ENCODE results near the gene ALG1L2. TPM values are rescaled to one million over a fixed set of nuclear protein-coding genes. Genes with fewer than 3 reads are reported as not detected.
"Not testable (repeated sequence)": the region's sequence is repeated elsewhere in the genome, so short reads cannot be mapped to it uniquely, and the experiment has no call there.

Gene ALG1L2
- total RNA-seq, 3 donors from 2014 or later (not counting 1 experiment from before 2014, with no cell fraction given) = 1.3 to 1.7 TPM; not detected in 1

- Histone ChIP-seq H3K4me1 (ENCODE audit: control insufficient read depth, insufficient read depth, low read length) (no peaks in the 10 kb centered on the region), H3K36me3 (ENCODE audit: control insufficient read depth, insufficient read depth, low read length) (no peaks in the 10 kb centered on the region), H3K9me3 (ENCODE audit: control insufficient read depth, insufficient read depth, low read length) (no peaks in the 10 kb centered on the region), H3K27ac (ENCODE audit: low read length) (no peak overlapping the region), H3K27me3 (ENCODE audit: control insufficient read depth, insufficient read depth, low read length) (no peaks in the 10 kb centered on the region), H3K4me3 (ENCODE audit: low read length) (no peak overlapping the region)
- H3K4me1 Mint-ChIP-seq = no peaks in the 10 kb centered on the region
- intact Hi-C loops (cut with micrococcal nuclease) = no loop called here
- no peak overlapping the region for H3K27ac Mint-ChIP-seq
- H3K4me3 Mint-ChIP-seq = no peak overlapping the region
- no peak for ATAC-seq
- TF ChIP-seq, protein P1, sequence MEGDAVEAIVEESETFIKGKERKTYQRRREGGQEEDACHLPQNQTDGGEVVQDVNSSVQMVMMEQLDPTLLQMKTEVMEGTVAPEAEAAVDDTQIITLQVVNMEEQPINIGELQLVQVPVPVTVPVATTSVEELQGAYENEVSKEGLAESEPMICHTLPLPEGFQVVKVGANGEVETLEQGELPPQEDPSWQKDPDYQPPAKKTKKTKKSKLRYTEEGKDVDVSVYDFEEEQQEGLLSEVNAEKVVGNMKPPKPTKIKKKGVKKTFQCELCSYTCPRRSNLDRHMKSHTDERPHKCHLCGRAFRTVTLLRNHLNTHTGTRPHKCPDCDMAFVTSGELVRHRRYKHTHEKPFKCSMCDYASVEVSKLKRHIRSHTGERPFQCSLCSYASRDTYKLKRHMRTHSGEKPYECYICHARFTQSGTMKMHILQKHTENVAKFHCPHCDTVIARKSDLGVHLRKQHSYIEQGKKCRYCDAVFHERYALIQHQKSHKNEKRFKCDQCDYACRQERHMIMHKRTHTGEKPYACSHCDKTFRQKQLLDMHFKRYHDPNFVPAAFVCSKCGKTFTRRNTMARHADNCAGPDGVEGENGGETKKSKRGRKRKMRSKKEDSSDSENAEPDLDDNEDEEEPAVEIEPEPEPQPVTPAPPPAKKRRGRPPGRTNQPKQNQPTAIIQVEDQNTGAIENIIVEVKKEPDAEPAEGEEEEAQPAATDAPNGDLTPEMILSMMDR (IDR thresholded peaks at IDR 0.05) = no peak
- H3K9me3 Mint-ChIP-seq = no peaks in the 10 kb centered on the region
- H3K27me3 Mint-ChIP-seq (ENCODE audit: low read depth in 2 of 2) = no peaks in the 10 kb centered on the region
- DNase-seq = no peak
- H3K36me3 Mint-ChIP-seq = no peaks in the 10 kb centered on the region
Measured at GRCh38 chr3:130117933-130118332, 36.3 kb downstream of the ALG1L2 start.

GRCh38 chr3:130119824-130120223 is 38.2 kb downstream of the ALG1L2 start:
- H3K4me3 Mint-ChIP-seq; DNase-seq; H3K9me3 Mint-ChIP-seq; H3K36me3 Mint-ChIP-seq; H3K27me3 ChIP-seq (ENCODE audit: control insufficient read depth, insufficient read depth, low read length); H3K27ac Mint-ChIP-seq; H3K4me3 ChIP-seq (ENCODE audit: low read length); H3K4me1 Mint-ChIP-seq; H3K9me3 ChIP-seq (ENCODE audit: control insufficient read depth, insufficient read depth, low read length); H3K4me1 ChIP-seq (ENCODE audit: control insufficient read depth, insufficient read depth, low read length); H3K36me3 ChIP-seq (ENCODE audit: control insufficient read depth, insufficient read depth, low read length); H3K27me3 Mint-ChIP-seq (ENCODE audit: low read depth in 2 of 2); ATAC-seq; intact Hi-C loops (cut with micrococcal nuclease); H3K27ac ChIP-seq (ENCODE audit: low read length): not testable (repeated sequence)
- 76% methylated on average over 8 of the region's 9 CpGs for WGBS (ENCODE audit: insufficient coverage)

DNA sequence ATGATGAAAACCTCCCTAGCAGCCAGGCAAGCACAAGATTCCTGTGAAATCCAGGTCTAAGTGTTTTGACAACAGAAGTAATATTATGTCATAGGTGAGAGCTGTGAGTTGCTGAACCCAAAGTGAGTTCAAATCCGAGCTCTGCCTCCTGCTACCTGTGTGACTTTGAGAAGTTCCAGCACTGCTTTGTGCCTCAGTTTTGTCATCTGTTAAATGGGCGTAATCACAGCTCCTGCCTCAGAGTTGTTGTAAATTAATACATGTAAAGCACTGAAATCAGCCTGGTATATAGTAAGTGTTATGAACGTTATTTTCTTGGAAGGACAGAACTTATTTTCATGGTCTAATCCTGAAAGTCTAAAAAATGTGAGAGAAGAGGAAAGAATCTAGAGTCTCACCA is 38.7 kb downstream of the ALG1L2 start:
- intact Hi-C loops (cut with micrococcal nuclease); ATAC-seq; DNase-seq: not testable (repeated sequence)

DNA sequence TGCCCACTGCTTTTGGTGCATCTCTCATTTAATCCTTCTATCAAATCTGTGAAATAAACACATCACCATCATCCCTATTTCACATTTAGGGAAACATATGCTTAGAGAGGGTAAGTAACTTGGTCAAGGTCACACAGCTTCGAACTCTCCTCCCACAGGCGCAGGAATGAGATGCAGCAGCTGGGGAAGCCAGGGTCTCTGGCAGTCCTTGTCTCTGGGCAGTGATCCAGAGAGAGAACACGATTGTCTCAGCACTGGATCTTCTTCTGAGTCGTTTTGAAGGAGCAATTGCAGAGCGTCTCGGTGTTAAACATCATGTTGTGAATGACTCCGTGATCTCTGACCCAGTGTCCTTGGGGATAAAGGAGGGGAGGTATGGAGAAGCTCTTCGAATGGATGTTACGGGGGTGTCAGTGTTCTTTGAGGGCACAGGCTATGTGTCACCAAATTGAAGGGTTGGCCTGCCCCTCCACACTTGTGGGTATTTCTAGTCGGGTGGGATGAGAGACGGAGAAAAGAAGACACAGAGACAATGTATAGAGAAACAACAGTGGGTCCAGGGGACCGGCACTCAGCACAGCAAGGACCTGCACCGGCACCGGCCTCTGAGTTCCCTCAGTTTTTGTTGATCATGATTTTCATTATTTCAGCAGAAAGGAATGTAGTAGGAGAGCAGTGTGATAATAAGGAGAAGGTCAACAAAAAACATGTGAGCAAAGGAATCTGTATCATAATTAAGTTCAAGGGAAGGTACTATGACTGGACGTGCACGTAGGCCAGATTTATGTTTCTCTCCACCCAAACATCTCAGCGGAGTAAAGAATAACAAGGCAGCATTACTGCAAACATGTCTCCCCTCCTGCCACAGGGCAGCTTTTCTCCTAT is 41.5 kb downstream of the ALG1L2 start:
- H3K4me3 ChIP-seq (ENCODE audit: low read length); H3K4me1 ChIP-seq (ENCODE audit: control insufficient read depth, insufficient read depth, low read length); H3K27me3 Mint-ChIP-seq (ENCODE audit: low read depth in 2 of 2); H3K4me1 Mint-ChIP-seq; H3K27ac Mint-ChIP-seq; DNase-seq; ATAC-seq; H3K4me3 Mint-ChIP-seq; H3K27ac ChIP-seq (ENCODE audit: low read length); H3K36me3 ChIP-seq (ENCODE audit: control insufficient read depth, insufficient read depth, low read length); H3K36me3 Mint-ChIP-seq; intact Hi-C loops (cut with micrococcal nuclease); H3K9me3 Mint-ChIP-seq; H3K27me3 ChIP-seq (ENCODE audit: control insufficient read depth, insufficient read depth, low read length); H3K9me3 ChIP-seq (ENCODE audit: control insufficient read depth, insufficient read depth, low read length): not testable (repeated sequence)
- 89% methylated on average over 14 of the region's 17 CpGs for WGBS (ENCODE audit: insufficient coverage)

More for the DNA sequence above, 38.7 kb downstream of the ALG1L2 start:
- not testable (repeated sequence) for H3K36me3 Mint-ChIP-seq; H3K36me3 ChIP-seq (ENCODE audit: control insufficient read depth, insufficient read depth, low read length); H3K4me1 ChIP-seq (ENCODE audit: control insufficient read depth, insufficient read depth, low read length); H3K9me3 Mint-ChIP-seq; H3K9me3 ChIP-seq (ENCODE audit: control insufficient read depth, insufficient read depth, low read length); H3K4me3 Mint-ChIP-seq; H3K27ac Mint-ChIP-seq; H3K4me1 Mint-ChIP-seq; H3K27me3 Mint-ChIP-seq (ENCODE audit: low read depth in 2 of 2); H3K4me3 ChIP-seq (ENCODE audit: low read length); H3K27ac ChIP-seq (ENCODE audit: low read length); H3K27me3 ChIP-seq (ENCODE audit: control insufficient read depth, insufficient read depth, low read length)
- WGBS (ENCODE audit: insufficient coverage) = 100% methylated on average over 3 of the region's 3 CpGs

DNA sequence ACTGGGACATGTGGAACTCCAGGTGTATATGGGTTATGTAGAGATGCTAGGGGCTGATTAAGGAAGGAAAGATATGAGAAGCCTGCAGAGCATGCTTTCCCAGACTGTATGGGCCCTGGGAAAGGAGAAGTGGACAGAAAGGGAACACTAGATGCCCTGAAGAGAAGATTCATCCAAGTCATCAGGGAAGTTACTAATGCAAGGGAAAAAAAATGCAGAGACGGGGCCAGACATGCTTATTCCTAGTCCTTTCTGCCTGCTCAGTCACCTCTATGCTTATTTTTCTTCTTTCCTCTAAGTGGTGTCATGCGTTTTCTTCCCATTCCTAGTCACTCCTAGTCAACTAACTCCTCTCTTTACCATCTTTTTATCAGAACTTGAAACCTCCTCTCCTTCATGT is 43.8 kb downstream of the ALG1L2 start:
- H3K4me1 ChIP-seq (ENCODE audit: control insufficient read depth, insufficient read depth, low read length); DNase-seq; H3K9me3 Mint-ChIP-seq; H3K27ac ChIP-seq (ENCODE audit: low read length); intact Hi-C loops (cut with micrococcal nuclease); H3K4me3 ChIP-seq (ENCODE audit: low read length); H3K27ac Mint-ChIP-seq; H3K36me3 Mint-ChIP-seq; H3K27me3 Mint-ChIP-seq (ENCODE audit: low read depth in 2 of 2); H3K9me3 ChIP-seq (ENCODE audit: control insufficient read depth, insufficient read depth, low read length); H3K4me1 Mint-ChIP-seq; ATAC-seq; H3K27me3 ChIP-seq (ENCODE audit: control insufficient read depth, insufficient read depth, low read length); H3K4me3 Mint-ChIP-seq; H3K36me3 ChIP-seq (ENCODE audit: control insufficient read depth, insufficient read depth, low read length): not testable (repeated sequence)
- WGBS (ENCODE audit: insufficient coverage) = 84% methylated on average over 2 of the region's 2 CpGs

GRCh38 chr3:130136337-130136736 is 54.7 kb downstream of the ALG1L2 start:
- peaks cover 6 to 16% of the 10 kb centered on the region in 2 donors for H3K27me3 Mint-ChIP-seq (ENCODE audit: low read depth in 2 of 2)
- H3K27ac Mint-ChIP-seq; H3K4me1 ChIP-seq (ENCODE audit: control insufficient read depth, insufficient read depth, low read length); H3K4me1 Mint-ChIP-seq; intact Hi-C loops (cut with micrococcal nuclease); H3K27me3 ChIP-seq (ENCODE audit: control insufficient read depth, insufficient read depth, low read length); H3K9me3 ChIP-seq (ENCODE audit: control insufficient read depth, insufficient read depth, low read length); H3K4me3 Mint-ChIP-seq; H3K27ac ChIP-seq (ENCODE audit: low read length); H3K9me3 Mint-ChIP-seq; H3K36me3 Mint-ChIP-seq; H3K36me3 ChIP-seq (ENCODE audit: control insufficient read depth, insufficient read depth, low read length); DNase-seq; ATAC-seq; H3K4me3 ChIP-seq (ENCODE audit: low read length): not testable (repeated sequence)
- 89% methylated on average over 7 of the region's 7 CpGs for WGBS (ENCODE audit: insufficient coverage)

DNA sequence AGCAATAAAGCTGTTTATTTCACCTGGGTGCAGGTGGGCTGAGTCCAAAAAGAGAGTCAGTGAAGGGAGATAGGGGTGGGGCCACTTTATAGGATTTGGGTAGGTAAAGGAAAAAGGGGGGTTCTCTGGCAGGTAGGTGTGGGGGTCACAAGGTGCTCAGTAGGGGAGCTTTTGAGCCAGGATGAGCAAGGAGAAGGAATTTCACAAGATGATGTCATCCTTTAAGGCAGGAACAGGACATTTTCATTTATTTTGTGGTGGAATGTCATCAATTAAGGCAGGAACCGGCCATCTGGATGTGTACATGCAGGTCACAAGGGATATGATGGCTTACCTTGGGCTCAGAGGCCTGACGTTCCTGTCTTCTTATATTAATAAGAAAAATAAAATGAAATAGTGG is 56.1 kb downstream of the ALG1L2 start:
- H3K36me3 Mint-ChIP-seq; H3K9me3 ChIP-seq (ENCODE audit: control insufficient read depth, insufficient read depth, low read length); H3K27me3 ChIP-seq (ENCODE audit: control insufficient read depth, insufficient read depth, low read length); H3K4me1 Mint-ChIP-seq; H3K27ac Mint-ChIP-seq; H3K4me3 Mint-ChIP-seq; H3K4me1 ChIP-seq (ENCODE audit: control insufficient read depth, insufficient read depth, low read length); H3K27ac ChIP-seq (ENCODE audit: low read length); H3K4me3 ChIP-seq (ENCODE audit: low read length); ATAC-seq; DNase-seq; H3K9me3 Mint-ChIP-seq; H3K36me3 ChIP-seq (ENCODE audit: control insufficient read depth, insufficient read depth, low read length); intact Hi-C loops (cut with micrococcal nuclease): not testable (repeated sequence)
- peaks cover 6 to 16% of the 10 kb centered on the region in 2 donors for H3K27me3 Mint-ChIP-seq (ENCODE audit: low read depth in 2 of 2)
- 100% methylated on average over 2 of the region's 2 CpGs for WGBS (ENCODE audit: insufficient coverage)
